Stimulated activated CD8-positive, alpha-beta memory T cell treated with anti-CD3 and anti-CD28 coated beads, Interleukin-15, amount 100 ng/mL, for 48 hours (primary cell): ENCODE measurements around the gene B4GALT5.

Experiments used
- DNase-seq, 2 donors: peaks; one replicate each; pipeline ENCODE4 v3.0.0-alpha.2; 2020; ENCODE audit warnings: low read depth in 2 of 2

B4GALT5 gene

DNA sequence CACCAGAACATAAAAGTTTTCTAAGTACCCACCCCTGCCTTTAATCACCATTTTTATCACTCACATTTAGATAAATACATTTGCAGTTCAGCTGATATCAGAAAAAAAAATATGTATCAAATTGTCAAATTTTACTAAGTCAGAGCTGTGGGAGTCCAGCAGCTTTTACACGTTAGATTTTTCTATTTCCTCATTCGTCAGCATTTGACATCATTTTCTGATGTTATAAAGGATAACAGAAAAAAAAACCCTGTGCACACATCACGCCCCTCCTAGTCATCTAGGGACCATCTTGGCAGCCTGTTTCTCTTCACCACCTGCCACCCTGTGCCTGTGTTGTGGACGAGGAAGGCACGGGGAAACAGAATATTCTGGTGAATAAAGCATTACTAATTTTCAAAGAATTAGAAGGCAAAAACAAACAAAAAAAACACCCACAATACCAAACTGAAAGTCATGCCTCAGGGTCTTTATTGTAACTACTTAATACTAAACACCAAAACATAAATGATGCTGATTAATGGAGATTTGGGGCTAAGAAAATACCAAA lies 12.4 kb downstream of the B4GALT5 start:
- no peak for DNase-seq

DNA sequence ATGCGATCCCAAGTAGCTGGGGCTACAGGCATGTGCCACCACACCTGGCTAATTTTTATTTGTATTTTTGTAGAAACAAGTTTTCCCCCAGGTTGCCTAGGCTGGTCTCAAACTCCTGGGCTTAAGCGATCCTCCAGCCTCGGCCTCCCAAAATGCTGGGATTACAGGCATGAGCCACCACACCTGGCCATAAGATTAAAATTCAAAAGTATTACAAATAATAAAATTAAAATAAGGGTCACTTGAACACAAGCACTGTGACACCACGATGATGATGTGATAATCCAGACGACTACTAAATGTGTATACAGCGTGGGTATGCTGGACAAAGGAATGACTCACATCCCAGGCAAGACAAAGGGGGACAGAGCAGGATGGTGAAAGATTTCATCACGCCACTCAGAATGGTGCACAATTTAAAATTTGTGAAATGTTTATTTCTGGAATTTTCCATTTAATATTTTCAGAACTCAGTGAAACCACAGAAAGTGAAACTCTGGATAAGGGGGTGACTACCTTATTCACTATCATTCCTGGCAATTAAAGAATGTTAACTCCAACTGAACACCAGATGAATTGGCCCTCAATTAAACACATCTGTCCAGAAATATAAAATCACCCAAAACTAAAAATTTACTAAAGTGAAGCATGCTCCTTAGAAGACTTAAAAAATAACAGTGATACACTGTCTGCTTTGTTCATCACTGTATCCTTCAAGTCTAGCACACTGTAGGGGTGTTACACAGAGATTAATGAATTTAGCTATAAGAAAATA lies 13.1 kb downstream of the B4GALT5 start:
- no peak for DNase-seq

DNA sequence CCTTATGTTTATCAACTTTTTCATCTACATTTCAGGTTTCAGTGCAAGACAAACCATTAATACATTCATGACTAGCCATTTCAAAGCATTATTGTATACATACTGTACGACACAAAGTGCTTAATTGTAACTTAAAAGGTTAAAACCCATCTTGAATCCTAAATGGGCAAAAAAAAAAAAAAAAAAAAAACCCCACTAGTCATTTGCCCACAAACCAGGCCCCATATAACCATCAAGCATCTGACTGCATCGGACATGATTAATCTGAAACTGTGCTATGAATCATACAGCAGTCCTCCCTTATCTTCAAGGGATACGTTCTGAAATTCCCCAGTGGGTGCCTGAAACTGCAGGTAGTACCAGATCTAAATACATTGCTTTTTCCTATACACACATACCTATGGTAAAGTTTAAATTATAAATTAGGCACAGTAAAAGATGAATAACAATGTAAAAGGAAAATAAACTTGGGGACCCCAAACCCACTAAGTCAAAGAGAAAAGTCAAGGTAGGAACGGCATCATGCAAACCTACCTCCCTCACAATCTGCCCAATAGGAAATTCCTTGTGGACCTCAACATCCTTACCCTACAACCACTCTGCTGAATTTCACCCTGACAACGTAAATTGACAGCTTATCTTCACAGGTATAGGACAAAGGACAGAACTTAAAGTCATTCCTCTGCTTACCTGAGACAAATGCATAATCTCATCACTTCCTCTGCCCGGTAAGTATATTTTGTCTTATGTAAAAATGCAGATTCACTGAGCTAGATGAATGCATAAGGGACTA lies 14.3 kb downstream of the B4GALT5 start:
- DNase-seq, result no peak

DNA sequence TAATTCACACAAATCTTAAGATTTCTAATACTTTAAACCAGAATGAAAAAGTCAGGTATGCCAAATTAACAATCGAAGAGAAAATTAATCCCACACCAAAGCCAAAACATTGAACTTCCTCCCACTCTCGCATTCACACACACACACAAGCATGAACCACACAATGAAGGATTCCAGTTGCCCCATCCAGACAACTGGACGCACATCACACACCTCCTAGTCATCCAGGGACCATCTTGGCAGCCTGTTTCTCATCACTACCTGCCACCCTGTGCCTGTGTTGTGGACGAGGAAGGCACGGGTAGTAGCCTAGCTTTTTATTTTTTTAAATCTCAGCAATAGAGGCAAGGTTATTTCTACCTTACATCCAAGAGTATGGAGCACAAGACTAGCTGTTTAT lies 15.2 kb downstream of the B4GALT5 start:
- DNase-seq, result no peak

DNA sequence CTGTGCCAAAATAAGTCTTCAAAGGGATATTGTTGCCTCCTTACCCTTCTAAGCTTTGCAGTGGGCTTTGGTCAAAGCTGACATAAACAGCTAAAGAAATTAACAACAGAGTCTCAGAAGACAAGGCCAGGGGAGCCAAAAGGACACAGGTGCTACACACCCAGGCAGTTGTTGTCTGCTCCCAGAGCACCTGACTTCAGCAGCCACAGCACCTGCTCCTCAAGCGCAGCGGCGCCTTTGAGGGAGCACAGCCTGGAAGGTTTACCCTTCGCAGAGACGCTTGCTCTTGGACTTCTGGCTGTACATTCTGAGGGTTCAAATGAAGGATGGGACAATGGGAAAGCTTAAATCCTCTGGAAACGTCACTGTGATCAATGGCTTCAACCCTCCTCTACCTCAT lies 16.6 kb downstream of the B4GALT5 start:
- DNase-seq, result no peak

DNA sequence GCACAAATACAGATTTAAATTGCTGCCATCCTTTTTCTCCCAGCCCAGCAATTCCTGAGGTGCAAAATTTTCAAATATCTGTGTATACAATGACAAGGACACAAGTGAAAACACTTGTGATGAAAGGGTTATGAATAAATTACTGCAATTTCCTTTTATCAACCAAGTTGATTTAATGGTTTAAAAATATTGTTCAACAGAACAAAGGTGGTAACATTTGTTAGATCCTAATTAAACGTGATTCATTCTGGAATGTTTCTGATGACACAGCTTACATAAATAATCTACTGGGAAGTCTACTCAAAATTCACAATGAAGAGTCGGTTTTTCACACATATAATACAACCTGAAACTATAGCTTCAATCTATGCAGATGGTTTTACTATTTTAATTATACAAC lies 17.1 kb downstream of the B4GALT5 start:
- DNase-seq, result no peak

DNA sequence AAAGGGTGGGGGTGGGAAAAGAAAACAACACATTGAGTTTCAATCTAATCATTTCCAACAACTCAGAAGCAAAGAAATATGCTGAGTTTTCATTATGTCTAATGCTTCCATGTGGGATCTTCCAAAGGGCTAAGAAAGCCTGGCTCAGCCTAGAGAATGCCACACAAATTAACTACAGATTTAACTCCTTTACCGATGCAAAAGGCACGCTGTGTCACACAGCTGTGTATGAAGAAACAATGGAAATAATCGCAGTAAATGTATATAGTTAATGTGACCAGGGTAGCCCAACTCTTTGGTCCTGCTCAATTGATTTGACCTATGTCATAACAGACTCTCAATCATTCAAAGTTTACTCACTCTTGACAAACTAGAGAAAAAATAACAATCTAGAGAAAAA lies 17.8 kb downstream of the B4GALT5 start:
- no peak for DNase-seq

DNA sequence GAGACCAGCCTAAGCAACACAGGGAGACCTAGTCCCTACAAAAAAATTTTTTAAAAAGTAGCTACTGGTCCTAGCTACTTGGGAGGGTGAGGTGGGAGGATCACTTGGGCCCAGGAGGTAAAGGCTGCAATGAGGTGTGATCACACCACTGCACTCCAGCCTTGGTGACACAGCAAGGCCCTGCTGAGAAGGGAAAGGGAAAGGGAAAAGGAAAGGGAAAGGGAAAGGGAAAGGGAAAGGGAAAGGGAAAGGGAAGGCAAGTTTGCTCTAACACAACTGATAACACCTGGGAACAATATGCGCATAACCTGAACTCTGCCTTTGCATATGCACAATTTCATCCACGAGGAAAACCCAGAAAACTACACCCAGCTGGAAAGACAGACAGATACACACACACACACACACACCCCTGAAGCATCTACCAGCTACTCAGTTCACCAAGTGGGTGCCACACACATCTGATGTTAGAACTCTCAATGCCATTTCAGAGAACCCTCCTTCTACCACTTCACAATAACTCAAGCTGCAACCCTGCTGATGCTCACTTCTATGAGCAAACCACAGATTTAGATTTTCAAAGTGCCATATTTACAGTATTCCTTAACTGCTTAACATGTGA lies 19.1 kb downstream of the B4GALT5 start:
- DNase-seq, result no peak

DNA sequence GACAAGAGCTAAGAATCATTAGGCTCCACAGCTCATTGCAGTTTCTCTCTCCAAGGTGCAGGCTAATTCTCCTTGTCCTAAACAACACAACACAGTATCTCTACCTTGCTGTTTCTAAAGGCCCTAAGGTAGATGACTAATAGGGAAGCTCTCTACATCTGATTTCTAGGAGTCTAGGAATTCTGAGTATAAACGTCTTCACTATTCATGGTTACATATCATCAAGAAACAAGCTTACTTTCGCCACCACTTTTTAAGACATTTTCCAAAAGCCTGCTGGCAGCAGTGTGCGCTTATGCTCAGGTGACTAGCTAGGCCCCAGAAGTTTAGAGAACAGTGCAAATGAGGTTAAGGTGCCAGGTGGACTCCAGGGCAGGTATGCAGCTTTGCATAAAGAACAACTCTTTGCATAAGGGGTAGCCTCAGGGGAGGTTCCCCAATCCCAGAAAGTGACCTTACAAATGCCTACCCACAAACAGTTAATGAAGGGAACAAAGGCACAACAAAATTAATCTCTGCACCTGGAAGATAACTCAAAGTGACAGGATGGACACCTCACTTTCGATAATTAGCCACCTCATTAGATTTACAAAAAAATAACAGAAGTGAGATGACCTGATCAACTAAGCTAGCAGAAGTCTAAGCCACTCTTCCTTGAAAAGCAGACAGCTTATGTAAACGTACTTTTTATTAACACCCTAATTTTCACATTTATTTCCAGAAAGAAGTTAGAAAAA lies 20.1 kb downstream of the B4GALT5 start:
- DNase-seq, result no peak

DNA sequence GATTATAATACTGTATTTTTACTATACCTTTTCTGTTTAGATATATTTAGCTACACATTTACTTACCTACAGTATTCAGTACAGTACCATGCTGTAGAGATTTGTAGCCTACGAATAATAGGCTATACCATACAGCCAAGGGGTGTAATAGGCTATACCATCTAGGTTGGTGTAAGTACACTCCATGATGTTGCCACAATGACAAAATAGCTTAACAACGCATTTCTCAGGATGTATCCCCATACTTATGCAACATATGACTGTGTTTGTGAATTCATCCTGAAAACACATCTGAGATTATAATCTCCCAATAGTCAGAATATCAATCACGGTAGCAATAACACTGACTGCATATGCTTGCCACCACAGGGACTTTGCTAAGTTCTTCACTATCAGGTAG lies 20.7 kb downstream of the B4GALT5 start:
- no peak for DNase-seq

DNA sequence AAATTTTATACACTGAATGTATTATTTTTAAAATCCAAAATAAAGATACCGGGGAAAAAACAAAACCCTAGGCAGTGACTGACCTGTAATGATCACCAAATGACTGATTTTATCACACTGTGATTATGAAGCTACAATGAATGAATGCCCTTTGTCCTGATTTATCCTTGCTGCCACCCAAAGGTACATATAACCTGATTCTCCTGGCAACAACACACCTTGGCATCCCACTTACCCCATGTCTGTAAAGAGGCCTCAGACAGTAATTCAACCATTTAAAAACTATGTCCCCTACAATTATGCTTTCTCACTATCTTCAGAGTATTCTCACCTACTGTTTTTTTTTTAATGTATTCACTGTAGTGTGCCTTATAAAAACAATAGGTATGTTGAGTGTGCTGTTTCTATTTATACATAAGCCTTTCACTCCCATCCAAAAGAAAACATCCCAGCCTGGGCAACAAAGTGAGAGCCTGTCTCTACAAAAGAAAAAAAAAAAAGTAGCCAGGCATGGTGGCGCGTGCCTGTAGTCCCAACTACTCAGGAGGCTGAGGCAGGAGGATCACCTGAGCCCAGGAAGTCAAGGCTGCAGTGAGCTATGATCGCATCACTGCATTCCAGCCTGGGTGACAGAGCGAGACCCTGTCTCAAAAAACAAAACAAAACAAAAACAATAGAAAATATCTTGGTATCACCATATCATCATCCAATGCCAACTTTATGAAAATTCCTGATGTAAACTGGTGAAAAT lies 21.7 kb downstream of the B4GALT5 start:
- DNase-seq, result no peak

DNA sequence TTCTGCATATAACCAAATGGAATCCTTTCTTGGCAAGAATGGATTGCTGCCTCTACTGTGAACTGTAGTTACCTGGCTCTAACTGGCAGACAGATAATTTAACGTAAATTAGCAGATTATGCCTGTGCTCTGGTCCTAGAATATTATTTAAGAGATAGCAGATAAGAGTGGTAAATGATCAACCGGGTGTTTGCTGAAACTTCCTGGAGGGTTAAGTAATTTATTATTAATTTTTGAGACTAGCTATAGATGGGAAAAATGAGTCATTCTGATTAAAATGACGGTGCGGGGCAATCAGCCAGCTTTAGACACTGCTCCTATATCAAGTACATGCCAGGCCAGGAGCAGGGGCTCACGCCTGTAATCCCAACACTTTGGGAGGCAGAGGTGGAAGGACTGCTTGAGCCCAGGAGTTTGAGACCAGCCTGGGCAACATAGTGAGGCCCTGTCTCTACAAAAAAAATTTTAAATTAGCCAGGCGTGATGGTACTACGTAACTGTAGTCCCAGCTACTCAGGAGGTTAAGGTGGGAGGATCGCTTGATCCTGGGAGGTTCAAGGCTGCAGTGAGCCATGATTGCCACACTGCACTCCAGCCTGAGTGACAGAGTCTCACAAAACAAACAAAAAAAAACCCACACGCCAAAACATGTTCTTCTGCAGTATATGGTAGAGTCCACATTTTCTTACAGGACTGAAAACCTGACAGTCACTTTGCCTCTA lies 22.6 kb downstream of the B4GALT5 start:
- no peak for DNase-seq

DNA sequence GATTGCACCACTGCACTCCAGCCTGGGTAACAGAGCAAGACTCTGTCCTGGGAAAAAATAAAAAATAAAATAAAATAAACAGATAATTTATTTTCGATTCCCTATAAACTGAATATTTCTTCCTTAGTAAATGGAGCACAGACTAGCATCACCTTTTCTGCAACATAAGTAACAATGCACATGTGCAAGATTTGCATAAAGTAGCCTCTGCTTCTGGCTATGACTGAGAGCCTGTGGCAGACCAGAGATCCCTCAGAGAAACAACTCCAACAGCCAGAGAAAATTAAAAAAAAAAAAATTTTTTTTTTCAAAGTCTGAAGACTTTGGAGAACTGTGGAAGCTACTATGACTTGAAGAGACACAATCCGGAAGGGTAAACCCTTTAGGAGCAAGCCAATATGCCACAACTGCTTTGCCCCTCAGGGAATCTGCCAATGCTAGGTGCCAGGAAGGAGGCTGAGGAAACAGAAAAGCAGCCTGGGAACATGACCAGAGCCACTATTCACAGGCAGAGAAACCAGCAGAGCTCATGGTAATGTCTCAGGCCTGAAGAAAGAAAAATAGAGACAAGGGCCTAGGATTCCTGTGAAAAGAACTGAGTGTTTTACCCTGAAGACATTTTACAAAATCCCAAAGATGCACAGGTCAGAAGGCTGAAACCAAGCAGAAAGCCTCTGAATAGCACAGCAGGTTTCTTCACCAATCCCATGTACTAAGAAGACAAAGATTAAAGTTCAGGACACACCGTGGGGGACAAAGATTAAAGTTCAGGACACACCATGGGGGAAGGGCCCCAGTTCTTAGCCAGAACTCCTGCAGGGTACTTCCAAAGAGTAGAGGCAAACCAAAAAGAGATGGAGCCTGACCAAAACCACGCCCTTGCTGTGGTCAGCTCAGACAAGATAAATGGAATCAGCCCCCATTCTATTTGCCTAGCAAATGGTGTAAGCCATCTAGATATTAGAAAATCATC lies 25.8 kb downstream of the B4GALT5 start:
- no peak for DNase-seq

DNA sequence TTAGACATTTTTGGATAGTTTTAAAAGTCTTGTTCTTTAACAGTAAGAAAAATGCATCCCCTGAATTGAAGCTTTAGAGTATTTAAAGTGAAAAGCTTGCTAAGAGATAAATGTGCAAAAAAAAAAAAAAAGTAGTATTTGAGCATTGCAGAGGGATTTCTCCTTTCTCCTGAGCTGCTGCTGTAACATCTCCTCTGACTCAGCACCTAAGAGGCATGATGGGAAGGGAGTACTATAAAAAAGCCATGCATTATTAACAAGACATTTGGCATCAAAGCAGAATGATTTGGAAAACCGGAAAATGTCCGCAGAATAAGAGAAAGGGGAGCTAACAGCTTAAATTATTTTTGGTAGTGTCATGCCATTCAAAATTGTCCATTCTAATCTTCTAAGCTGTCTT lies 27.9 kb downstream of the B4GALT5 start:
- no peak for DNase-seq

DNA sequence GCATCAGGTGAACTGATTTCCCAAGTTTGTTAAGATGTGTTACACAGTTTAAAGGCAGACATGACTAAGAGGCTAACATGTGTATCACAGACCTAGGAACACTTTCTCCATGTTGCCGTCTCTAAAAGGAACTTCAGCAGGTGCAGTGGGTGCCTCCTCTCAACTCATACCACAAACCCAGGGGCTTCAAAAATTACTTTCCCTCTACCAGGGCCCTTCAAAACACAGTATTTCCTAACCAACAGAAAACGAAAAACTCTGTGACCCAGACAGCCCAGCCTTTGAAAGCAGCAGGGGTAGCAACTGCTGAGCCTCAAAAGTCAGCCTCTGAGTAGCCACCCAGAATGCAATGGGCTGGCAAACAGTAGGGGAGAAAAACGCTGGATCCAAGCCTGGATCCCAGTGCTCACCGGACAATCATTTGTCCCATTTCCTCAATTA lies 28.5 kb downstream of the B4GALT5 start:
- DNase-seq, result no peak

DNA sequence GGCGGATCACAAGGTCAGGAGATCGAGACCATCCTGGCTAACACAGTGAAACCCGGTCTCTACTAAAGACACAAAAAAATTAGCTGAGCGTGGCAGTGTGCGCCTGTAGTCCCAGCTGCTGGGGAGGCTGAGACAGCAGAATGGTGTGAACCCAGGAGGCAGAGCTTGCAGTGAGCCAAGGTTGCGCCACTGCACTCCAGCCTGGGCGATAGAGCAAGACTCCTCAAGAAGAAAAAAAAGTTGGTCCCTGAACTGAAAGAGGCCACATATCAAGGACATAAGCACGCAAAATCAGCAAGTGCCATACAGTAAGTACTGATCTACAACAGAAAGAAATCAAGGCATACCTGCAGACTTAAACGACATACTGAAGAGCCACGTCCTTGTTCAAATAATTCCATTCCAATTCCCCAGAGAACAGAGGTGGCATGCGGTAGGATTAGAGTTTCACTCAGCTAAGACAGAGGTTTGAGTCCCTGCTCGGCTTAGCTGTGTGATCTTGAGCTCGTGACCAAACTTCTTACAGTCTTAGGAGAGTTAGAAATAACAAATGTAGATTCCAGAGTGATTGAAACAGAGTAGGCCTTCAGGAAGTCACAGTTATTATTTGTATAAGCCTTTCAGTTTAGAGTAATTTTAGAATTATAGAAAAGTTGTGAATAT lies 29.2 kb downstream of the B4GALT5 start:
- no peak for DNase-seq

DNA sequence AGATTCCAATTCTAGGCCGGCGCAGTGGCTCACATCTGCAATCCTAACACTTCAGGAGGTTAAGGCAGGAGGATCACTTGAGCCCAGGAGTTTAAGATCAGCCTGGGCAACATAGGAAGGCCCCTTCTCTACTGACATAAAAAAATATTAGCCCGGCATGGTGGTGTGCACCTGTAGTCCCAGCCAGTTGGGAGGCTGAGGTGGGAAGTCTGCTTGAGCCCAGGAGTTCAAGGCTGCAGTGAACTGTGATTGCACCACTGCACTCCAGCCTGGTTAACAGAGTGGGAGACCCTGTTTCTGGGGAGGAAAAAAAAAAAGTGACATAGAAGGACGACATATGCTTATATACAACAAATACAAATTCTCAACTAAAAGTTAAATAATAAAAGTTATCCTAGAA lies 30.9 kb downstream of the B4GALT5 start:
- no peak for DNase-seq

DNA sequence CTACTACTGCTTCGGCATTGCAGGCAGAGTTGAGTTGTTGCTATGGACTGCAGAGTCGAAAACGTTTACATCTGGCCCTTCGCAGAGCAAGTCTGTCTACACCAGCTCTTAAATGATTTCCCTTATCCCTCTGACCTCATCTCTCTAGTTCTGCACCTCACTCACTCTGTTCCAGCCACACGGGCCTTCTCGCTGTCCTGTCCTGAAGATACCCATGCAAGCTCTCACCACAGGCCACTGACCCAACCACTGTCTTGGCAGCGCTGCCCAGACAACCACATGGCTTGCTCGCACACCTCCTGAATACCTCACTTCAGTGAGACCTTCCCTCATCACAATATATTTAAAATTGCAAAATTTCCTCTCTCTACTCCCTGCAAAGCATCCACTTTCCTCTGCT lies 31.4 kb downstream of the B4GALT5 start:
- no peak for DNase-seq

DNA sequence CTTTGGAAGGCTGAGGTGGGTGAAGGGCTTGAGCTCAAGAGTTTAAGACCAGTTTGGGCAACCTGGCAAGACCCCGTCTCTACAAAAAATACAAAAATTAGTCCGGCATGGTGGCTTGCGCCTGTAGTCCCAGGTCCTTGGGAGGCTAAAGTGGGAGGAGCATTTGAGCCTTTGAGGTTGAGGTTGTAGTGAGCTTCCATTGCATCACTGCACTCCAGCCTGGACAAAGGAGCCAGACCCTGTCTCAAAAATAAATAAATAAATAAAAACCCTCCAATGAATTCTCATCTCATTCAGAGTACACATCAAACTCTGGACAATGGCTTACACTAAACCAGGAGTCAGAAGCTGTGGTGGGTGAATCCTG lies 31.8 kb downstream of the B4GALT5 start:
- DNase-seq, result no peak
